Anterior cingulate cortex (tissue), 58 donors: ENCODE results near the gene NNMT.
A peak's percentile ranks its signal among the peaks of the same experiment; 100 is the strongest.

Experiments used
- DNase-seq, 58 donors: peaks; one replicate each; lab custom pipeline; 2025; lab: John Stamatoyannopoulos, UW

NNMT gene

GRCh38 chr11:114343020-114343419, 46.8 kb downstream of the NNMT start:
- DNase-seq = no peak

- no peak for DNase-seq
Observed at GRCh38 chr11:114343493-114343892, 47.3 kb downstream of the NNMT start.

- DNase-seq = no peak
Observed at GRCh38 chr11:114344494-114344893, 48.3 kb downstream of the NNMT start.

- DNase-seq = no peak
Observed at GRCh38 chr11:114345575-114346222, 49.5 kb downstream of the NNMT start.

- DNase-seq = no peak
Observed at GRCh38 chr11:114346709-114347141, 50.5 kb downstream of the NNMT start.

- DNase-seq = peak in 17 of 58 donors; percentile 1 to 46 (median 7)
Observed at GRCh38 chr11:114348200-114349191, 52.3 kb downstream of the NNMT start.

GRCh38 chr11:114350022-114350421, 53.8 kb downstream of the NNMT start:
- no peak for DNase-seq

GRCh38 chr11:114353443-114353842, 57.2 kb downstream of the NNMT start:
- no peak for DNase-seq

- DNase-seq = no peak
Observed at GRCh38 chr11:114354076-114354475, 57.9 kb downstream of the NNMT start.

- DNase-seq = no peak
Observed at GRCh38 chr11:114358716-114359115, 62.5 kb downstream of the NNMT start.

GRCh38 chr11:114359342-114359741, 63.1 kb downstream of the NNMT start:
- no peak for DNase-seq

GRCh38 chr11:114362326-114362725, 66.1 kb downstream of the NNMT start:
- DNase-seq = no peak

GRCh38 chr11:114362958-114363357, 66.8 kb downstream of the NNMT start:
- DNase-seq = no peak
